ENCODE data around the gene BLTP1.

GRCh38 chr4:122171323-122171722 lies 19.2 kb downstream of the BLTP1 start:
- no peak for TF ChIP-seq CTCF (IDR thresholded peaks at IDR 0.05)
- TF ChIP-seq EP300 (IDR thresholded peaks at IDR 0.05): no peak

Data from esophagus muscularis mucosa (tissue), 3 donors.